H1 (cell line): Measurements from ENCODE around the gene RABGAP1.

Source experiments
- CREB1 ChIP-seq: IDR thresholded peaks from 2 replicates; pipeline ENCODE4 v1.6.1; 2012; ENCODE audit warnings: inconsistent platforms
- RAD21 ChIP-seq, 2 experiments: IDR thresholded peaks in 1 of 2; conservative IDR thresholded peaks in 1 of 2; 2 replicates each; pipeline ENCODE4 v1.6.1; 2011; ENCODE audit warnings: low read depth in 2 of 2, low read length in 2 of 2, improper control_type of control experiment in 1 of 2, inconsistent platforms in 1 of 2, mild to moderate bottlenecking in 1 of 2, moderate library complexity in 1 of 2
- RBBP5 ChIP-seq: IDR thresholded peaks from 2 replicates; pipeline ENCODE4 v1.7.1; 2012; ENCODE audit warnings: low read depth, mild to moderate bottlenecking, inconsistent platforms, low read length, moderate library complexity, borderline replicate concordance
- RFX5 ChIP-seq: IDR thresholded peaks from 2 replicates; pipeline ENCODE4 v1.6.1; 2011; ENCODE audit warnings: low read depth, low read length, improper control_type of control experiment, borderline replicate concordance

DNA sequence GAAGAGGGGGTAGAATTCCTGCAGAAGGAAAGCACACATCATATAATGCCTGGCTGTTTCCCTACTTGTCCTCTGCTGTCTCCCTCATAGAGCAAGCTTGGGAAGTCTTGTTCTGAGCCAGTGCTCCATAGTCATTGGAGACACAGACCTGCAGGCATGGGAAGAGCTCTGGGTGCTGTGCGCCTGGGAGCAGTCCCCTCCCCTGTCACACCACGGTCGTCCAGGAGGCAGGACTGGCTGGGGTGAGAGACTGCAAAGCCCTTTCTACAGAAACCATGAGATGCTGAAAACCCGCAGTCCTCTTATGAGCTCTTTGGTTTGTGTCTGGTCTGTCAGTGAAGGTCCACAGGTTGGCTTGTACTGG, 157.3 kb downstream of the RABGAP1 start:
- TF ChIP-seq CREB1 = no peak
- no peak for TF ChIP-seq RAD21 (IDR thresholded peaks at IDR 0.05 in 1 of 2, conservative IDR thresholded peaks at IDR 0.05 in 1 of 2; ENCODE audit: low read depth in 2 of 2, low read length in 2 of 2)
- no peak for TF ChIP-seq RBBP5
- TF ChIP-seq RFX5 = no peak
